Measurements from ENCODE around the gene KLHL30. TPM values are rescaled to one million over a fixed set of nuclear protein-coding genes. Genes with fewer than 3 reads are reported as not detected.
"Not testable (repeated sequence)": the region's sequence is repeated elsewhere in the genome, so short reads cannot be mapped to it uniquely, and the experiment has no call there.

KLHL30 gene
- total RNA-seq, 4 donors from 2014 or later: 0.09 to 0.38 (median 0.18) TPM; not detected in 1

DNA sequence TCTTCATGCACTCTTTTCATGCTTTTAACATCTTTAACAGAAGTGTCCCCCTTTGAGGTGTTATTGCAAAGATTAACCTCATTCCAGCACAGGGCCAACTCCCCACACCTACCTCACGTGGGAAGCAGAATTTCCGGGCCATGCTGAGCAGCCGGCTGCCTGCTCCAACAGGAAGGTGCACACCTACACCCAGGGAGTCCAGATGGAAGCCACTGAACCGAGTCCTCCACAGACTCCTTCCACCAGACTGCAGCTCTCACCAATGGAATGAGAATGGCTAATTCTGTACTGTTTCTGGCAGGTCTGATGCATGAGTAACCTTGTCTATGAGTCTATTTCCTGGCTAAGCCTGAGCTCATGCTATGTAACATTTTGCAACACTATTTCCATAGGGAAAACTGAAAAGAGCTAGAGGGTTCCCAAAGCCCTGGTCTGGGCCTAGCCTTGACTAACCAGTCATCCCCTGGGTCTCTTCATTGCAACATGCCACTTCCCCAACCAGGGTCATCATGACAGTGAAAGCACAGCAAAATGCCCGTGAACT is 31.3 kb downstream of the KLHL30 start:
- Histone ChIP-seq H3K4me3 (no peak overlapping the region), H3K27ac (peak overlapping the region; percentile 21 to 80 (median 66)), H3K27me3 (peaks cover 0 to 4% (median 0%) of the 10 kb centered on the region in 4 donors), H3K36me3 (peaks cover 13 to 85% (median 28%) of the 10 kb centered on the region in 3 donors), H3K4me1 (peaks cover 13 to 27% (median 18%) of the 10 kb centered on the region in 3 donors), H3K9me3 (no peaks in the 10 kb centered on the region)
- no peak for DNase-seq
- TF ChIP-seq, protein P1, sequence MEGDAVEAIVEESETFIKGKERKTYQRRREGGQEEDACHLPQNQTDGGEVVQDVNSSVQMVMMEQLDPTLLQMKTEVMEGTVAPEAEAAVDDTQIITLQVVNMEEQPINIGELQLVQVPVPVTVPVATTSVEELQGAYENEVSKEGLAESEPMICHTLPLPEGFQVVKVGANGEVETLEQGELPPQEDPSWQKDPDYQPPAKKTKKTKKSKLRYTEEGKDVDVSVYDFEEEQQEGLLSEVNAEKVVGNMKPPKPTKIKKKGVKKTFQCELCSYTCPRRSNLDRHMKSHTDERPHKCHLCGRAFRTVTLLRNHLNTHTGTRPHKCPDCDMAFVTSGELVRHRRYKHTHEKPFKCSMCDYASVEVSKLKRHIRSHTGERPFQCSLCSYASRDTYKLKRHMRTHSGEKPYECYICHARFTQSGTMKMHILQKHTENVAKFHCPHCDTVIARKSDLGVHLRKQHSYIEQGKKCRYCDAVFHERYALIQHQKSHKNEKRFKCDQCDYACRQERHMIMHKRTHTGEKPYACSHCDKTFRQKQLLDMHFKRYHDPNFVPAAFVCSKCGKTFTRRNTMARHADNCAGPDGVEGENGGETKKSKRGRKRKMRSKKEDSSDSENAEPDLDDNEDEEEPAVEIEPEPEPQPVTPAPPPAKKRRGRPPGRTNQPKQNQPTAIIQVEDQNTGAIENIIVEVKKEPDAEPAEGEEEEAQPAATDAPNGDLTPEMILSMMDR (IDR thresholded peaks at IDR 0.05): no peak
- TF ChIP-seq POLR2A (IDR thresholded peaks at IDR 0.05): no peak
- intact Hi-C loops (cut with DNase I): no loop called here
- 45 to 47% methylated on average over 5 of the region's 5 CpGs for WGBS, 2 donors

DNA sequence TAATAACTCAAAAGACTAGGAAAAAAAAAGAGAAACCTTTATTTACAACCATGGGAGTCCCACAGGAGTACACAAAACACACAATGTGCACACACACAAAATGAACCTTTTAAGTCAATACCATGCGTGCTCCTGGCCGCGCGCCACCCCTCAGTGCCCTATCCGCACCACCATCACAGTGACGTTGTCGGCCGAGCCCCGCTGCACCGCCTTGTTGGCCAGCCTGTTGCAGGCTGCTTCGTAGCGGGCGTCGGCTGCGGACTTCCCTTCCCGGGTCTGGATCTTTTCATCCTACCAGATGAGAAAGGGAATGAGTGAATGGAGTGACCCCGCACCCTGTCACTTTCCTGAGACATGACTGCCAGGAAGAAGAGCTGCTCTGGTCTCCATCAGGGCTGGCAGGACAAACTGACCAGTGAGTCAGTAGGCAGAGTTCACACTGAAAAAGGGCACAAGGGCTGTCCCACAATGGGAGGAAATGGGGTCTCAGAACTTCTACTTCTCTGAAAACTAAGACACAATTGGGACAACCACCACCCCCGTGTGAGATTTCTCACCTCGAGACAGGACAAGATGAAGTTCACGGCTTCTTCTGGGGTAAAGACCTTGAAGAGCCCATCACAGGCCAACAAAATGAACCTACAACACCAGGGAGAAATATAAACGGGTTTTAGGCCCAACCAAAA is 32.1 kb downstream of the KLHL30 start:
- H3K27ac ChIP-seq: peak overlapping the region; percentile 21 to 80 (median 66)
- peaks cover 13 to 27% (median 18%) of the 10 kb centered on the region in 3 donors for H3K4me1 ChIP-seq
- no peaks in the 10 kb centered on the region for H3K27me3 ChIP-seq
- TF ChIP-seq POLR2A (IDR thresholded peaks at IDR 0.05): no peak
- TF ChIP-seq, protein P1 (IDR thresholded peaks at IDR 0.05): no peak
- no peak overlapping the region for H3K4me3 ChIP-seq
- intact Hi-C loops (cut with DNase I): no loop called here
- WGBS, 2 donors: 77 to 88% methylated on average over 12 to 16 of the region's 21 CpGs
- peaks cover 13 to 93% (median 28%) of the 10 kb centered on the region in 3 donors for H3K36me3 ChIP-seq
- no peaks in the 10 kb centered on the region for H3K9me3 ChIP-seq
- no peak for DNase-seq

DNA sequence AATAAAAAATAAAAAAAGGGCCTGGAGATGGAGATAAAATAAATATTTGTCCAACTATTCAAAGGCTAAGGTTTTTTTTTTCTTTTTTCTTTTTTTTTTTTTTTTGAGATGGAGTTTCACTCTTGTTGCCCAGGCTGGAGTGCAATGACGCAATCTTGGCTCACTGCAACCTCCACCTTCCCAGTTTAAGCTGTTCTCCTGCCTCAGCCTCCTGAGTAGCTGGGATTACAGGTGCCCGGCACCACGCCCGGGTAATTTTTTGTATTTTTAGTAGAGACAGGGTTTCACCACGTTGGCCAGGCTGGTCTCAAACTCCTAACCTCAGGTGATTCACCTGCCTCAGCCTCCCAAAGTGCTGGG is 32.6 kb downstream of the KLHL30 start:
- H3K36me3 ChIP-seq: peaks cover 13 to 96% (median 28%) of the 10 kb centered on the region in 3 donors
- peak overlapping the region in 3 of 4 donors; percentile 49 to 75 (median 58) for H3K27ac ChIP-seq

DNA sequence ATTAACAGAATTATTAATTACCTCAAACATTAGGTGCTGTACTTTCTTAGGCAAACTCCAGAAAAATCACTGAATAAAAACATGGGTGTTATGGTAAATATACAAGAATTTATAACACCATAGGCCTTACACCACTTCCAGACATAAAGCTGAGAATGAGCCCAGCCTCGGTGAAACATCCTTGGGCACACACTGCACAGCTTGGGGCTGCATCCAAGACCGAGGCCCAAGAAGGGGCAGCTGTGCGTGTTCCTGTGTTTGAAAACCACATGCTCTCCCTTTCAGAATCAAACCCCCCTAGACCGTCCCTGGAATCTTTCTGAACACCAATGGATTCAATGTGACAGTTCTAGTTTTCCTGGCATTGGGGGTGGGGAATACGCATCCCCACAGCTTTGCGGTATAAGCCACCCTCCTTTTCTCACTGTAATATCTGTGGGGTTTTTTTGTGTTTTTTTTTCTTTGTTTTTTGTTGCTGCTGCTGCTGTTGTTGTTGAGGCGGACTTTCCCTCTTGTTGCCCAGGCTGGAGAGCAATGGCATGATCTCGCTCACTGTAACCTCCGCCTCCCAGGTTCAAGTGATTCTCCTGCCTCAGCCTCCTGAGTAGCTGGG is 33.2 kb downstream of the KLHL30 start:
- intact Hi-C loops (cut with DNase I): no loop called here
- Histone ChIP-seq H3K27me3 (no peaks in the 10 kb centered on the region), H3K4me1 (peaks cover 13 to 27% (median 18%) of the 10 kb centered on the region in 3 donors), H3K9me3 (no peaks in the 10 kb centered on the region), H3K36me3 (peaks cover 13 to 98% (median 28%) of the 10 kb centered on the region in 3 donors), H3K4me3 (no peak overlapping the region), H3K27ac (peak overlapping the region in 2 of 4 donors; percentile 49 to 75)
- 95 to 96% methylated on average over 9 of the region's 9 CpGs for WGBS, 2 donors
- DNase-seq: no peak
- TF ChIP-seq, protein P1 (IDR thresholded peaks at IDR 0.05): no peak
- TF ChIP-seq POLR2A (IDR thresholded peaks at IDR 0.05): no peak

More for the DNA sequence above, 32.6 kb downstream of the KLHL30 start:
- H3K4me1 ChIP-seq: peaks cover 13 to 27% (median 18%) of the 10 kb centered on the region in 3 donors
- H3K27me3 ChIP-seq; H3K4me3 ChIP-seq; DNase-seq; H3K9me3 ChIP-seq; intact Hi-C loops (cut with DNase I): not testable (repeated sequence)
- 76 to 77% methylated on average over 5 of the region's 5 CpGs for WGBS, 2 donors

DNA sequence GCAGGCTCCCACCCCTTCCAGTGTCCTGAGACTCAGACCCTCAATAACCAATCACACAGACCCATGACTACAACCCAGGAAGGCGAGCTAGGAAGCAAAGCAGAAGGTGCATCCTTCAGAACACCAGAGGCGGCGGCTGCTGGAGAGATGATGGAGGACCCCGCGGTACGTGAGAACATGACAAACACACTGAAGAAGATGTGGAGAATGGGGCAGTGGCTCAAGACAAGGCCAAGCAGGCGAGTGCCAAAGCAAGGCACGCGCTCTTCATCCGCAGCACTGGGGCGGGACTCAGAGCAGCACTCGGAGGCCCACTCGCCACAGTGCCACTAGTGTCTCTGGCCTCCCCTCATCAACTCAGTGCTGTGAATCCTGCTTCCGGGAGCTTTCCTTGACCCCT is 34.0 kb downstream of the KLHL30 start:
- no peak for DNase-seq
- no peak for TF ChIP-seq POLR2A (IDR thresholded peaks at IDR 0.05)
- TF ChIP-seq, protein P1 (IDR thresholded peaks at IDR 0.05): no peak
- H3K9me3 ChIP-seq: no peaks in the 10 kb centered on the region
- H3K4me1 ChIP-seq: peaks cover 13 to 27% (median 18%) of the 10 kb centered on the region in 3 donors
- H3K4me3 ChIP-seq: no peak overlapping the region
- intact Hi-C loops (cut with DNase I): no loop called here
- no peaks in the 10 kb centered on the region for H3K27me3 ChIP-seq
- H3K27ac ChIP-seq: peak overlapping the region in 1 of 4 donors; percentile 0
- WGBS, 2 donors: 89 to 97% methylated on average over 12 of the region's 14 CpGs
- peaks cover 13 to 98% (median 27%) of the 10 kb centered on the region in 3 donors for H3K36me3 ChIP-seq

Data from esophagus squamous epithelium (tissue), 5 donors.